ENCODE data around the gene BABAM1. TPM values are rescaled to one million over a fixed set of nuclear protein-coding genes. Genes with fewer than 3 reads are reported as not detected.

The BABAM1 gene
- total and polyA plus RNA-seq, 9 of the 15 experiments (the other 6 are each of a cell fraction or from before 2014, with no cell fraction given) = 14.7 to 160 (median 113) TPM

DNA sequence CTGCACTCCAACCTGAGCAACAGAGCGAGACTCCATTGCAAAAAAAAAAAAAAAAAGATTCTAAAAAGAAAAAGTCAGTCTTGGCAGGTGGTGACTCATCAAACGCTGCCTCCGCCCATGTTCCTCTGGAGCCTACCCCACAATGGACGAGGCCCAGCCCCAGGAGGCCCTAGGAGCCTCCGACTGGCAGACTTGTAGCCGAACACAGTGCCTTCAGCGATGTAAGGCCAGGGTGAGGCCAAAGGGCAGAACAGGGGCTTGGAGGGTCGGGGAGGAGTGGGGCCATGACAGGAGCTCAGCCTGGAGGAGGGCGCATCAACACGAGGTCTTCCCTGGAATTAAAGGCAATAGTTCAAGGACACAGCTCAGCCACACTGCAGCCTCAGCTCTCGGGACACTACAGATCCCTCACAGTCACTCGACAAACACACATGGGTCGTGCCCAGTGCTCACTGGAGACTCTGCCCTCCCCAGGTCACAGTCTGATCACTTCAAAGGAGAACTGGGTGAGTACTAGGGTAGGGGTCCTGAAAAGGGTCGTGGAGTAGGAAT, 47.0 kb upstream of the BABAM1 start (continued):
- TF ChIP-seq SMAD4 (CRISPR knock-in tag; conservative IDR thresholded peaks at IDR 0.05) (0 out of 2 replicates have a peak, but pooled peaks have one; percentile 18), CEBPG (CRISPR knock-in tag; IDR thresholded peaks at IDR 0.05) (0 out of 2 replicates have a peak, but pooled peaks have one; percentile 21), CEBPG (tag; conservative IDR thresholded peaks at IDR 0.05 in 1 of 2, IDR thresholded peaks at IDR 0.05 in 1 of 2) (no peak), ZNF134 (CRISPR knock-in tag; conservative IDR thresholded peaks at IDR 0.05) (no peak), CREB5 (CRISPR knock-in tag; IDR thresholded peaks at IDR 0.05) (no peak), ZNF77 (CRISPR knock-in tag; IDR thresholded peaks at IDR 0.05) (no peak), TCF15 (CRISPR knock-in tag; IDR thresholded peaks at IDR 0.05) (no peak), HEY1 (CRISPR knock-in tag; IDR thresholded peaks at IDR 0.05; ENCODE audit: borderline replicate concordance) (no peak), GTF2A2 (tag; IDR thresholded peaks at IDR 0.05) (no peak), ETV6 (IDR thresholded peaks at IDR 0.05; ENCODE audit: borderline replicate concordance in 1 of 2, low read depth in 2 of 2, low read length in 1 of 2) (no peak), ETV6 (CRISPR knock-in tag; IDR thresholded peaks at IDR 0.05; ENCODE audit: borderline replicate concordance) (no peak), POLR2A (conservative IDR thresholded peaks at IDR 0.05) (peak; percentile 70), ZNF324 (CRISPR knock-in tag; IDR thresholded peaks at IDR 0.05) (no peak), SAP30 (IDR thresholded peaks at IDR 0.05; ENCODE audit: borderline replicate concordance, insufficient read depth, low read depth, low read length, poor library complexity, severe bottlenecking) (no peak), ZNF280B (CRISPR knock-in tag; IDR thresholded peaks at IDR 0.05) (no peak), FOXA3 (CRISPR knock-in tag; conservative IDR thresholded peaks at IDR 0.05 in 1 of 2, IDR thresholded peaks at IDR 0.05 in 1 of 2) (no peak; a peak in 1 of 4 replicates), ZFPM2 (CRISPR knock-in tag; IDR thresholded peaks at IDR 0.05) (no peak)
- TF ChIP-seq, protein P1, sequence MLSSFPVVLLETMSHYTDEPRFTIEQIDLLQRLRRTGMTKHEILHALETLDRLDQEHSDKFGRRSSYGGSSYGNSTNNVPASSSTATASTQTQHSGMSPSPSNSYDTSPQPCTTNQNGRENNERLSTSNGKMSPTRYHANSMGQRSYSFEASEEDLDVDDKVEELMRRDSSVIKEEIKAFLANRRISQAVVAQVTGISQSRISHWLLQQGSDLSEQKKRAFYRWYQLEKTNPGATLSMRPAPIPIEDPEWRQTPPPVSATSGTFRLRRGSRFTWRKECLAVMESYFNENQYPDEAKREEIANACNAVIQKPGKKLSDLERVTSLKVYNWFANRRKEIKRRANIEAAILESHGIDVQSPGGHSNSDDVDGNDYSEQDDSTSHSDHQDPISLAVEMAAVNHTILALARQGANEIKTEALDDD (IDR thresholded peaks at IDR 0.05) = no peak

Data from K562 (cell line).